Left lung (tissue), 10 donors: ENCODE measurements around the gene SERPINA5. TPM values are rescaled to one million over a fixed set of nuclear protein-coding genes. Genes with fewer than 3 reads are reported as not detected.

ENCODE experiments used
- ATAC-seq: fragments of 200-7000 bp; cut with Tn5 transposase; one replicate; pipeline ENCODE4 v1.9.1; 2020; ENCODE audit warnings: moderate library complexity
- DNase-seq, 4 donors: peaks; one replicate each; pipeline ENCODE4 v3.0.0-alpha.2; 2013 to 2020
- H3K27ac ChIP-seq, 2 donors: fragments of 200-600 bp; sonication (generic) in 1 of 2; one replicate each; pipeline versions ENCODE4 v1.5.0 to v1.8.0; 2020 to 2021
- H3K27me3 ChIP-seq, 2 donors: fragments of 200-600 bp; sonication (generic) in 1 of 2; one replicate each; pipeline versions ENCODE4 v1.5.0 to v1.8.0; 2020 to 2021
- H3K36me3 ChIP-seq, 2 donors: fragments of 200-600 bp; sonication (generic) in 1 of 2; one replicate each; pipeline versions ENCODE4 v1.5.0 to v1.8.0; 2020 to 2021
- H3K4me1 ChIP-seq, 2 donors: fragments of 200-600 bp; one replicate each; pipeline ENCODE4 v1.8.0; 2021
- H3K4me3 ChIP-seq, 2 donors: fragments of 200-600 bp; sonication (generic) in 1 of 2; one replicate each; pipeline versions ENCODE4 v1.5.0 to v1.8.0; 2020 to 2021; ENCODE audit warnings: mild to moderate bottlenecking in 1 of 2
- H3K9me3 ChIP-seq, 2 donors: fragments of 200-600 bp; sonication (generic) in 1 of 2; one replicate each; pipeline versions ENCODE4 v1.5.0 to v1.8.0; 2020 to 2021
- CTCF ChIP-seq, 2 donors: fragments of 200-600 bp; sonication (generic) in 1 of 2; IDR thresholded peaks; one replicate each; pipeline versions ENCODE4 v1.5.0 to v1.8.0; 2021; ENCODE audit warnings: antibody characterized with exemption in 2 of 2
- intact Hi-C, 2 donors: fragments of 100-400 bp; cut with DNase I; formaldehyde crosslinking; loops; one replicate each; pipeline versions ENCODE4 v1.11.2 to v1.14.2; 2022
- polyA plus RNA-seq, 6 donors: library from polyadenylated mRNA; unstranded; fragments of 120-200 nt; gene quantifications; one replicate each; pipeline ENCODE4 v1.2.1, GENCODE V29; 2013; ENCODE audit not compliant: insufficient read length in 6 of 6
- total RNA-seq, 2 donors: library from RNA; stranded (reverse); fragmentation: NEBNext Ultra II Directional; extraction: Animal tissue kit (Norgen Biotek cat#: 25700); gene quantifications; one replicate each; pipeline ENCODE4 v1.2.1, GENCODE V29; 2021
- donor health status: DM: no; HTN: yes; CAD: no.
- donor health status: DM: no; HTN: no; CAD: no.

The SERPINA5 gene
- total and polyA plus RNA-seq, 8 donors: 0.26 to 3.2 (median 0.70) TPM

DNA sequence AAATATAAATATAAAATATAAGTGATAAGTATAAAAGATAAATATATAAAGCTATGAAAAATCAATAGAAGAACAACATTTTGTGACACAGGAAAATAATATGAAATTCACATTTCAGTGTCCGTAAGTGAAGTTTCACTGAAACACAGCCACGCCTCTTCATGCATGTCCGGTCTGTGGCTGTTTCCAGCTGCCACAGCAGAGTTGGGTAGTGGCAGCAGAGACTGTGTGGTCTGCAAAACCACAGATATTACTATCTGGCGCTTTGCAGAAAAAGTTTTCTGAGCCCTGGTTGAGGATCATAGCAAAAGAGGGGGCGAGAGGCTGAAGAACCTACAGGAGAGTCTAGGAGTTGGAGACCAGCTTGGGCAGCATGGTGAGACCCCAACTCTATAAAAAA lies 19.2 kb upstream of the SERPINA5 start:
- no peak overlapping the region for H3K27ac ChIP-seq
- no peaks in the 10 kb centered on the region for H3K4me1 ChIP-seq
- intact Hi-C loops: no loop called here
- no peaks in the 10 kb centered on the region for H3K36me3 ChIP-seq
- no peak for DNase-seq
- H3K4me3 ChIP-seq: no peak overlapping the region
- no peak for TF ChIP-seq CTCF (IDR thresholded peaks at IDR 0.05)
- ATAC-seq: no peak
- H3K27me3 ChIP-seq: no peaks in the 10 kb centered on the region
- H3K9me3 ChIP-seq: peaks cover 0 to 2% of the 10 kb centered on the region in 2 donors

- Histone ChIP-seq H3K4me1 (no peaks in the 10 kb centered on the region), H3K27me3 (no peaks in the 10 kb centered on the region), H3K27ac (no peak overlapping the region), H3K4me3 (no peak overlapping the region), H3K36me3 (no peaks in the 10 kb centered on the region), H3K9me3 (no peaks in the 10 kb centered on the region)
- TF ChIP-seq CTCF (IDR thresholded peaks at IDR 0.05): no peak
- ATAC-seq (no peak), DNase-seq (peak in 1 of 4 donors; percentile 24)
- intact Hi-C loops: no loop called here
Measured at GRCh38 chr14:94562941-94563883, 18.0 kb upstream of the SERPINA5 start.

DNA sequence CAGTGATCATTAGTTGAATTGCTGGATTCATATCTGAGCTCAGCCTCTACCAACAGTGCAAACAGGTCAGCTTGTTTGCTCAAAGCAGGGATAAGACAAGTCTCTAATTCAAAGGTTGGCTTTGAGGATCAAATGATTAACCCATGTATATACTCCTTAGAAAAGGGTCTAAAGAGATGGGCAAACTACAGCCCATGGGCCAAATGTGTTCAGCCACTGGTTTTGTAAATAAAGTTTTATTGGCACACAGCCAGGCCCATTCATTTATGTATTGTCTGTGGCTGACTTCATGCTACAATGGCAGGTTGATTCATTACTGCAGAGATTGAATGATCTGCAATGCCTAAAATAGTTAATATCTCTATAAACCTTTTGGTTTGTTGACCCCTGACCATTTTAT lies 16.8 kb upstream of the SERPINA5 start:
- Histone ChIP-seq H3K9me3 (no peaks in the 10 kb centered on the region), H3K36me3 (no peaks in the 10 kb centered on the region), H3K4me3 (no peak overlapping the region), H3K27me3 (no peaks in the 10 kb centered on the region), H3K27ac (no peak overlapping the region), H3K4me1 (no peaks in the 10 kb centered on the region)
- intact Hi-C loops: no loop called here
- no peak for TF ChIP-seq CTCF (IDR thresholded peaks at IDR 0.05)
- DNase-seq (no peak), ATAC-seq (no peak)

GRCh38 chr14:94568186-94568585 lies 13.0 kb upstream of the SERPINA5 start:
- no peaks in the 10 kb centered on the region for H3K4me1 ChIP-seq
- DNase-seq: peak in 1 of 4 donors; percentile 10
- no peaks in the 10 kb centered on the region for H3K27me3 ChIP-seq
- H3K9me3 ChIP-seq: no peaks in the 10 kb centered on the region
- no peak overlapping the region for H3K27ac ChIP-seq
- H3K36me3 ChIP-seq: no peaks in the 10 kb centered on the region
- no peak overlapping the region for H3K4me3 ChIP-seq
- intact Hi-C loops: no loop called here
- no peak for ATAC-seq
- TF ChIP-seq CTCF (IDR thresholded peaks at IDR 0.05): no peak

DNA sequence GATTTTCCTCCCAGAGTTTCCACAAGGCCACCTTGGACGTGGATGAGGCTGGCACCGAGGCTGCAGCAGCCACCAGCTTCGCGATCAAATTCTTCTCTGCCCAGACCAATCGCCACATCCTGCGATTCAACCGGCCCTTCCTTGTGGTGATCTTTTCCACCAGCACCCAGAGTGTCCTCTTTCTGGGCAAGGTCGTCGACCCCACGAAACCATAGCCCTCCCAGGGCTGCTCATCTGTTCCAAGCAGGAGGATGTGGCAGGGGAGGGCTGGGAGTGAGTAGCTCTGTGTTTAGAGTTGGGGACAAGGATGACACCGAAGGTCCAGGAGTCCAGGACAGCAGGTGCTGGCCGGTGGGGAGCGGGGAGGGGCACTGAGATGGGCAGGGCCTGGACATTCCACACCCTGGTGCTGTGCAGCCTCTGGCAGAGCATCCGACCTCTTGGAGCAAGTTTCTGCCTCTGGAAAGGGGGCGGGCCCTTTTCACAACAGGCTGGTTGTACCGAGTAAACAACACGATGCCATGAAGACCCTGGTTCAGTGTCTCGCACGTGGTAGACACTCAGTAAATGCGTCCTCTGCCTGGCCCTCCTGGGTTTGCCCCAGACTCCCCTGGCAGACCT lies 11.7 kb upstream of the SERPINA5 start:
- no peak for TF ChIP-seq CTCF (IDR thresholded peaks at IDR 0.05)
- no peak for ATAC-seq
- DNase-seq: no peak
- H3K27me3 ChIP-seq: no peaks in the 10 kb centered on the region
- H3K27ac ChIP-seq: no peak overlapping the region
- intact Hi-C loops: no loop called here
- H3K36me3 ChIP-seq: no peaks in the 10 kb centered on the region
- H3K4me3 ChIP-seq: no peak overlapping the region
- no peaks in the 10 kb centered on the region for H3K4me1 ChIP-seq
- no peaks in the 10 kb centered on the region for H3K9me3 ChIP-seq
